Esophagus muscularis mucosa (tissue), 4 donors: ENCODE data around the gene CNGA1.

Experiments
- EP300 ChIP-seq: sonication (generic); formaldehyde crosslinking; IDR thresholded peaks from one replicate; pipeline ENCODE4 v1.6.1; 2017; ENCODE audit warnings: antibody characterized with exemption
- POLR2A ChIP-seq: fragments of 450-650 bp; IDR thresholded peaks from one replicate; pipeline ENCODE4 v1.6.1; 2017; ENCODE audit warnings: antibody characterized with exemption, moderate library complexity, mild to moderate bottlenecking, low read depth
- POLR2AphosphoS5 ChIP-seq, 2 donors: sonication (generic); formaldehyde crosslinking; IDR thresholded peaks; one replicate each; pipeline ENCODE4 v1.6.1; 2017; ENCODE audit warnings: antibody characterized with exemption in 2 of 2
- TF ChIP-seq, protein P1 (sequence below), 3 experiments: fragments of 200-600 bp in 2 of 3; fragments of 450-650 bp in 1 of 3; sonication (generic) in 2 of 3; IDR thresholded peaks; one replicate each; pipeline ENCODE4 v1.5.1; 2017 to 2019; ENCODE audit warnings: antibody characterized with exemption in 3 of 3, mild to moderate bottlenecking in 2 of 3, moderate library complexity in 1 of 3

DNA sequence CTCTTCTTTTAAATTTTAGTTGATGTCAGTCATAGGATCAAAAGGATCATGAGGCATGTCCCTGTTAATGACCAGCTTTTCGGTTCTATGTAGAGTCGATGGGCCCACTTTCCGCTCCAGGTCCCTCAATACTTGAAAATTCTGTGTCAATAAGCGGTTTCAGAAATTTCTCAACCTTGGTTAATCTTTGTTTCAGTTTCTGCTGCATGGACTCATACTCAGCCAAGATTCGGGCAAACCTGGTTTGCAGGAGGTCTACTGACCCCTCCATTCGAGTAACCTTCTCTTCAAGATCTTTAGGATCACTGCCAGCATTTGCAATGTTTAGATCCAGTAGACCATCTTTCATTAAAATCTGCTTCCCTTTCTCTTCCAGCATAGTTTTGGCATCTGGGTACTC, 80.1 kb downstream of the CNGA1 start:
- TF ChIP-seq, protein P1, sequence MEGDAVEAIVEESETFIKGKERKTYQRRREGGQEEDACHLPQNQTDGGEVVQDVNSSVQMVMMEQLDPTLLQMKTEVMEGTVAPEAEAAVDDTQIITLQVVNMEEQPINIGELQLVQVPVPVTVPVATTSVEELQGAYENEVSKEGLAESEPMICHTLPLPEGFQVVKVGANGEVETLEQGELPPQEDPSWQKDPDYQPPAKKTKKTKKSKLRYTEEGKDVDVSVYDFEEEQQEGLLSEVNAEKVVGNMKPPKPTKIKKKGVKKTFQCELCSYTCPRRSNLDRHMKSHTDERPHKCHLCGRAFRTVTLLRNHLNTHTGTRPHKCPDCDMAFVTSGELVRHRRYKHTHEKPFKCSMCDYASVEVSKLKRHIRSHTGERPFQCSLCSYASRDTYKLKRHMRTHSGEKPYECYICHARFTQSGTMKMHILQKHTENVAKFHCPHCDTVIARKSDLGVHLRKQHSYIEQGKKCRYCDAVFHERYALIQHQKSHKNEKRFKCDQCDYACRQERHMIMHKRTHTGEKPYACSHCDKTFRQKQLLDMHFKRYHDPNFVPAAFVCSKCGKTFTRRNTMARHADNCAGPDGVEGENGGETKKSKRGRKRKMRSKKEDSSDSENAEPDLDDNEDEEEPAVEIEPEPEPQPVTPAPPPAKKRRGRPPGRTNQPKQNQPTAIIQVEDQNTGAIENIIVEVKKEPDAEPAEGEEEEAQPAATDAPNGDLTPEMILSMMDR (IDR thresholded peaks at IDR 0.05), result no peak
- no peak for TF ChIP-seq POLR2AphosphoS5 (IDR thresholded peaks at IDR 0.05)
- no peak for TF ChIP-seq POLR2A
- TF ChIP-seq EP300, result no peak
